ENCODE measurements around the gene SETD4. TPM values are rescaled to one million over a fixed set of nuclear protein-coding genes. Genes with fewer than 3 reads are reported as not detected.
A peak's percentile ranks its signal among the peaks of the same experiment; 100 is the strongest.

Gene SETD4
- total and polyA plus RNA-seq, 4 experiments from 2014 or later = 7.1 to 31.0 (median 20.3) TPM

DNA sequence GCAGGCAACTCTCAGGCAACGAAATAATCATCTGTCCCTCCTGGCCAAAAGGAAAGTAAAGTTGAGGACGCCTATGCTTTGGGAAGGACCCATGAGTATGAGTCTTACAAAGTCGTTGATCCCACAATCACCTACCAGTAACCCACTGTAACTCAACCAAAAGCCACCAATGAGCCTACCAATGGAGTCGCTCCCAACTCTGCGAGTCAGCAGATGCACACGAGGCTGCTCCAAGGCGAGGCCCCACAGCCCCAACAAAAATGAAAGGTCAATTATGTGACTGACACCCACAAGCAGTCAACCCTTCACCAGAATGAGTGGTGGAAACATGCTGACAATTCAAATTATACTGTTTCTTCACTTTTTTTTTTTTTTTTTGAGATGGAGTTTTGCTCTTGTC, 12.0 kb downstream of the SETD4 start:
- no peak for DNase-seq
- Mint-ChIP-seq H3K36me3 (peaks cover 63 to 77% of the 10 kb centered on the region in 2 donors), H3K27ac (no peak overlapping the region), H3K4me1 (peaks cover 3 to 6% (median 4%) of the 10 kb centered on the region in 4 donors), H3K4me3 (no peak overlapping the region), H3K27me3 (no peaks in the 10 kb centered on the region), H3K9me3 (no peaks in the 10 kb centered on the region)
- H3K4me3 ChIP-seq (ENCODE audit: low read length in 2 of 2) = no peak overlapping the region
- H3K9me3 ChIP-seq (ENCODE audit: control insufficient read depth in 1 of 2, low read length in 2 of 2) = no peaks in the 10 kb centered on the region
- POLR2A ChIA-PET (ENCODE audit: partially characterized antibody) = no interaction called here
- intact Hi-C loops (cut with micrococcal nuclease) = no loop called here
- no peaks in the 10 kb centered on the region for H3K27me3 ChIP-seq (ENCODE audit: insufficient read depth, low read length)
- H3K4me1 ChIP-seq (ENCODE audit: insufficient read depth, low read length) = peaks cover 3% of the 10 kb centered on the region
- CTCF ChIA-PET (ENCODE audit: partially characterized antibody) = interaction anchor here (1.4 kb wide), 1 partner anchor 27 kb away, joined by 3 read pairs; no protein-coding TSS in a partner anchor
- H3K36me3 ChIP-seq (ENCODE audit: insufficient read depth, low read length) = peaks cover 36% of the 10 kb centered on the region
- no peak overlapping the region for H3K27ac ChIP-seq (ENCODE audit: low read depth, low read length)

DNA sequence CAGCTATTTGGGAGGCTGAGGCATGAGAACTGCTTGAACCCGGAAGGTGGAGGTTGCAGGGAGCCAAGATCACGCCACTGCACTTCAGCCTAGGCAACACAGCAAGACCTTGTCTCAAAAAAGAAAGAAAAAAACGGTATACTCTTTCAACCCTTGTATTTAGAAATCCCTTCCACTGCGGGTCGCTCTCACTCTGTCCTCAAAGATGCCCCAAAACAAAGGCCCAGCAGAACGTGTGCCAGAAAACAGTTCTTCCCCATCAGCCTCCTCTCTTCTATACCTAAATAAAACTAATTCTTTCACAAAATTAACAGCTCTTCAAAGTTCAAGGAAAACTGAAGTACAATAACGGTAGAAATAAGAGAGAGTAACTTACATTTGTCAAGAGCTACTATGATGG, 13.2 kb downstream of the SETD4 start:
- H3K4me1 ChIP-seq (ENCODE audit: insufficient read depth, low read length) = no peaks in the 10 kb centered on the region
- DNase-seq = no peak
- Mint-ChIP-seq H3K27me3 (no peaks in the 10 kb centered on the region), H3K9me3 (no peaks in the 10 kb centered on the region), H3K27ac (no peak overlapping the region), H3K36me3 (peaks cover 62 to 73% of the 10 kb centered on the region in 2 donors), H3K4me1 (peaks cover 0 to 3% (median under 1%) of the 10 kb centered on the region in 4 donors), H3K4me3 (no peak overlapping the region)
- CTCF ChIA-PET (ENCODE audit: partially characterized antibody) = interaction anchor here (1.4 to 2.0 kb wide), 2 partner anchors 20 to 26 kb away, joined by 3 to 6 read pairs; no protein-coding TSS in a partner anchor
- no peak overlapping the region for H3K27ac ChIP-seq (ENCODE audit: low read depth, low read length)
- POLR2A ChIA-PET (ENCODE audit: partially characterized antibody) = no interaction called here
- no peaks in the 10 kb centered on the region for H3K27me3 ChIP-seq (ENCODE audit: insufficient read depth, low read length)
- H3K9me3 ChIP-seq (ENCODE audit: control insufficient read depth in 1 of 2, low read length in 2 of 2) = no peaks in the 10 kb centered on the region
- H3K36me3 ChIP-seq (ENCODE audit: insufficient read depth, low read length) = peaks cover 33% of the 10 kb centered on the region
- H3K4me3 ChIP-seq (ENCODE audit: low read length in 2 of 2) = no peak overlapping the region
- intact Hi-C loops (cut with micrococcal nuclease) = no loop called here

DNA sequence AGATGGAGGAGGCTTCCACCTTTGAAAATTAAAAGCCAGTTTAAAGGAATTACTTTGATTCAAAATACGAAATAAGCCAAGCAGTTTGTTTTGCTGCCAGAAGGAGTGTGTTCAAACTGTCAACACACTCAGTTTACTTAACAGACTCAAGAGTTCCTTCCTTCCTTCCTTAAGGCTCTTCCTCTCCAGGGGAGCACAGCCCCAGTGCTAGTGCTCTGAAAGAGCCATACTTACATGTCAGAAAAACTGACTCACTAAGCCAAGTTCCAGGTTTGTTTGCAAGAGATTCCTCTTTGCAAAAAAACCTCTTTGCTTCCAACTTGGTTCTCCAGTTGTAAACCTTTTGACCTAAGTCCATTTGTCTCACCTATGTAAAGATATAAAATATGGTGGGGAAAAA, 14.3 kb downstream of the SETD4 start:
- intact Hi-C loops (cut with micrococcal nuclease) = no loop called here
- no peak overlapping the region for H3K4me3 ChIP-seq (ENCODE audit: low read length in 2 of 2)
- no peaks in the 10 kb centered on the region for H3K4me1 ChIP-seq (ENCODE audit: insufficient read depth, low read length)
- H3K27ac ChIP-seq (ENCODE audit: low read depth, low read length) = no peak overlapping the region
- DNase-seq = no peak
- H3K27ac Mint-ChIP-seq = no peak overlapping the region
- H3K27me3 ChIP-seq (ENCODE audit: insufficient read depth, low read length) = no peaks in the 10 kb centered on the region
- no peaks in the 10 kb centered on the region for H3K9me3 Mint-ChIP-seq
- ChIA-PET POLR2A (ENCODE audit: partially characterized antibody) (no interaction called here), CTCF (ENCODE audit: partially characterized antibody) (interaction anchor here (2.0 kb wide), 1 partner anchor 19 kb away, joined by 6 read pairs; no protein-coding TSS in a partner anchor)
- peaks cover 42% of the 10 kb centered on the region for H3K36me3 ChIP-seq (ENCODE audit: insufficient read depth, low read length)
- no peaks in the 10 kb centered on the region for H3K27me3 Mint-ChIP-seq
- H3K9me3 ChIP-seq (ENCODE audit: control insufficient read depth in 1 of 2, low read length in 2 of 2) = no peaks in the 10 kb centered on the region
- H3K4me3 Mint-ChIP-seq = no peak overlapping the region
- peaks cover 63 to 77% of the 10 kb centered on the region in 2 donors for H3K36me3 Mint-ChIP-seq
- peaks cover 0 to 3% (median under 1%) of the 10 kb centered on the region in 4 donors for H3K4me1 Mint-ChIP-seq

DNA sequence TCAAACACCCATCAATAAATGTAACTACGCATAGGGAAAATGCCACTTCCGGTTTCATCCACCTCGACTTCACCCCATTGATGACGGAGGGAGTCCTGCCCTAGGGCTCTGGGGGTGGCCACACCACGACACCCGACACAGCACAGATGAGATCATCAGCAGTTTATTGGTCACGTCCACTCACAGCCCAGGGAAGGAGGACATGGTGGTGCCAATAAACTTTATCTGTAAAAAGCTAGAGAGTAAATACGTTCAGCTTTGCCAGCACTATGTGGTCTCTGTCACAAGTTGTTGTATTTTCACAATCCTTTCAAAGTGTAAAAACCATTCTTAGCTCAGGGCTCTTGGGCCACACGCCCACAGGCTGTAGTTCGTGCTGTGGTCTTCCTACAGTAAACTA, 16.3 kb downstream of the SETD4 start:
- Histone ChIP-seq H3K27ac (ENCODE audit: low read depth, low read length) (no peak overlapping the region), H3K27me3 (ENCODE audit: insufficient read depth, low read length) (no peaks in the 10 kb centered on the region), H3K4me3 (ENCODE audit: low read length in 2 of 2) (no peak overlapping the region), H3K36me3 (ENCODE audit: insufficient read depth, low read length) (peaks cover 47% of the 10 kb centered on the region), H3K9me3 (ENCODE audit: control insufficient read depth in 1 of 2, low read length in 2 of 2) (no peaks in the 10 kb centered on the region), H3K4me1 (ENCODE audit: insufficient read depth, low read length) (no peaks in the 10 kb centered on the region)
- peak overlapping the region in 1 of 7 donors; percentile 81 for H3K27ac Mint-ChIP-seq
- intact Hi-C loops (cut with micrococcal nuclease) = no loop called here
- CTCF ChIA-PET (ENCODE audit: partially characterized antibody) = no interaction called here
- POLR2A ChIA-PET (ENCODE audit: partially characterized antibody) = no interaction called here
- H3K27me3 Mint-ChIP-seq = no peaks in the 10 kb centered on the region
- no peaks in the 10 kb centered on the region for H3K9me3 Mint-ChIP-seq
- no peak for DNase-seq
- peaks cover 0 to 2% (median 0%) of the 10 kb centered on the region in 4 donors for H3K4me1 Mint-ChIP-seq
- H3K4me3 Mint-ChIP-seq = no peak overlapping the region
- H3K36me3 Mint-ChIP-seq = peaks cover 56 to 74% of the 10 kb centered on the region in 2 donors

DNA sequence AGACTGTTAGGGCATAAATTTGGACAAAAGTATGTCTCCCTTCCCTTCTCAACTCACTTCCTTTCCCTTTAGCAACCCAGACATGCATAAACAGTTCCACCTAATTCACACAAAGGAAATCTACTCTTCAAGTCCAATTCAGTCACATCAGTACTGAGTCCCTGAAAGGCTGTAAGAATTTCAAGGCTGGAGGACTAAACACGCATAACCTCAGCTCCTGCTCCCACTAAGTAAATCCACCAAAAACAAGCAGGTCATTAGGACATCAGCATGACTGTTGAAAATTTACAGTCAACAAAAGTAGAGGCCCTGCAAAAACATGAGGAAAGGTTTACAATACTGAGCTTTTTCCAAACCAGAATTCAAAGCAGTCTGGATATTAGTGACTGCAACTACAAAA, 18.4 kb downstream of the SETD4 start:
- Histone ChIP-seq H3K4me1 (ENCODE audit: insufficient read depth, low read length) (no peaks in the 10 kb centered on the region), H3K36me3 (ENCODE audit: insufficient read depth, low read length) (peaks cover 51% of the 10 kb centered on the region), H3K27me3 (ENCODE audit: insufficient read depth, low read length) (no peaks in the 10 kb centered on the region), H3K27ac (ENCODE audit: low read depth, low read length) (no peak overlapping the region), H3K4me3 (ENCODE audit: low read length in 2 of 2) (no peak overlapping the region), H3K9me3 (ENCODE audit: control insufficient read depth in 1 of 2, low read length in 2 of 2) (no peaks in the 10 kb centered on the region)
- Mint-ChIP-seq H3K27me3 (no peaks in the 10 kb centered on the region), H3K4me1 (peaks cover 0 to 4% (median 0%) of the 10 kb centered on the region in 4 donors), H3K36me3 (peaks cover 52 to 73% of the 10 kb centered on the region in 2 donors), H3K27ac (no peak overlapping the region), H3K4me3 (no peak overlapping the region), H3K9me3 (no peaks in the 10 kb centered on the region)
- ChIA-PET POLR2A (ENCODE audit: partially characterized antibody) (no interaction called here), CTCF (ENCODE audit: partially characterized antibody) (interaction anchor here (0.7 to 3.7 kb wide), 2 partner anchors 14 to 70 kb away, joined by 4 to 17 read pairs; no protein-coding TSS in a partner anchor)
- DNase-seq = no peak
- intact Hi-C loops (cut with micrococcal nuclease) = no loop called here

DNA sequence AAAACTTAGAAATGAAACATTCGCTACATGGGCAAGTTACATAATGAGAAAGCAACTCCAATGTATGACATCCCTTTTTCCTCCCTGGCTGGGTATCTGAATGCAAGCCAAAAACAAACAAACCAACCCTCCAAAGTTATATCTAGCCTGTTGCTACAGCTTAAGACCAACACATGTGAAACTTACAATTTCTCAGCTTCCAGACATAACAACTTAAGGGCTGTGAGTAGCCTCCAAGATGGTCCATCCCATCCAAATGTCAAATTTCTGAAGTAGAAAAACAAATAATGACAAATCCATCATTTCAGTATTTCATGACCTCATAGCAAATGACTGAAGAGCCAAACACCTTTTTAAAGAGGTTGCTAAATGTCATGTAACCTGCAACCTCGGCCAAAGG, 19.9 kb downstream of the SETD4 start:
- intact Hi-C loops (cut with micrococcal nuclease) = no loop called here
- peaks cover 64 to 73% of the 10 kb centered on the region in 2 donors for H3K36me3 Mint-ChIP-seq
- peaks cover 56% of the 10 kb centered on the region for H3K36me3 ChIP-seq (ENCODE audit: insufficient read depth, low read length)

DNA sequence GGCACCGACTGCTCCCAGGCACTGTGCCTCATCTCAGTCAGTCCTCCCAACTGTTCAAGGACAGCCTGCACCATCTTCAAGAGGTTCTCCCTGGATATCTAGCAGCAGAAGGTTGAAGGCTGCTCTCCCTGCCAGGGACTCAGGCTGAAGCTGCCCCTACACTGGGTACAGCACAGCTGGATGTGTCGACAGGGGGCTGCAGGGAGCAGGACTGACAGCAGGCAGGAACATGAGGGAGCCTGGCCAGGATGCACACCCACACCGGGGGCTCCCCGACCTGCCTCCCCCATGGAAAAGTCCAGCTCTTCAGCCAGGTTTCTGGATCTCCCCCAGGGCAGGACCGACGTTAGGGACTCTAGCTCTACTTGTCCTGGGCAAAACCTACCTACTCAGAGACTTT, 20.5 kb downstream of the SETD4 start:
- Histone ChIP-seq H3K27me3 (ENCODE audit: insufficient read depth, low read length) (no peaks in the 10 kb centered on the region), H3K4me1 (ENCODE audit: insufficient read depth, low read length) (no peaks in the 10 kb centered on the region), H3K36me3 (ENCODE audit: insufficient read depth, low read length) (peaks cover 53% of the 10 kb centered on the region), H3K9me3 (ENCODE audit: control insufficient read depth in 1 of 2, low read length in 2 of 2) (no peaks in the 10 kb centered on the region), H3K4me3 (ENCODE audit: low read length in 2 of 2) (no peak overlapping the region), H3K27ac (ENCODE audit: low read depth, low read length) (no peak overlapping the region)
- intact Hi-C loops (cut with micrococcal nuclease) = no loop called here
- Mint-ChIP-seq H3K27me3 (no peaks in the 10 kb centered on the region), H3K4me3 (no peak overlapping the region), H3K36me3 (peaks cover 64 to 75% of the 10 kb centered on the region in 2 donors), H3K27ac (peak overlapping the region in 2 of 7 donors; percentile 0 to 43), H3K4me1 (peaks cover 0 to 2% (median 0%) of the 10 kb centered on the region in 4 donors), H3K9me3 (no peaks in the 10 kb centered on the region)
- ChIA-PET POLR2A (ENCODE audit: partially characterized antibody) (no interaction called here), CTCF (ENCODE audit: partially characterized antibody) (interaction anchor here (0.6 to 3.7 kb wide), 3 partner anchors 12 to 1349 kb away, joined by 3 to 17 read pairs (median 3); no protein-coding TSS in a partner anchor)
- DNase-seq = no peak

More for the DNA sequence above, 19.9 kb downstream of the SETD4 start:
- ChIA-PET POLR2A (ENCODE audit: partially characterized antibody) (no interaction called here), CTCF (ENCODE audit: partially characterized antibody) (interaction anchor here (0.6 to 3.7 kb wide), 2 partner anchors 13 to 1350 kb away, joined by 3 to 17 read pairs; no protein-coding TSS in a partner anchor)
- H3K4me3 Mint-ChIP-seq = no peak overlapping the region
- Histone ChIP-seq H3K4me1 (ENCODE audit: insufficient read depth, low read length) (no peaks in the 10 kb centered on the region), H3K9me3 (ENCODE audit: control insufficient read depth in 1 of 2, low read length in 2 of 2) (no peaks in the 10 kb centered on the region), H3K27ac (ENCODE audit: low read depth, low read length) (no peak overlapping the region), H3K4me3 (ENCODE audit: low read length in 2 of 2) (no peak overlapping the region), H3K27me3 (ENCODE audit: insufficient read depth, low read length) (no peaks in the 10 kb centered on the region)
- DNase-seq = no peak
- peaks cover 0 to 4% (median 0%) of the 10 kb centered on the region in 4 donors for H3K4me1 Mint-ChIP-seq
- no peaks in the 10 kb centered on the region for H3K27me3 Mint-ChIP-seq
- no peak overlapping the region for H3K27ac Mint-ChIP-seq
- no peaks in the 10 kb centered on the region for H3K9me3 Mint-ChIP-seq
